Stimulated activated naive CD8-positive, alpha-beta T cell treated with anti-CD3 and anti-CD28 coated beads, Interleukin-15, Interleukin-2, amounts not matched to agents 100 ng/mL and 50 ng/mL, for 24 hours (primary cell): ENCODE results near the gene SRSF3.
"Not testable (repeated sequence)": the region's sequence is repeated elsewhere in the genome, so short reads cannot be mapped to it uniquely, and the experiment has no call there.

ENCODE experiments used
- H3K27ac Mint-ChIP-seq: one replicate; pipeline ENCODE4 v1.8.0; 2021; ENCODE audit warnings: mild to moderate bottlenecking, mixed read lengths
- H3K27me3 Mint-ChIP-seq: one replicate; pipeline ENCODE4 v1.8.0; 2021; ENCODE audit warnings: mixed read lengths
- H3K36me3 Mint-ChIP-seq: one replicate; pipeline ENCODE4 v1.8.0; 2021; ENCODE audit warnings: low read depth, mixed read lengths
- H3K4me1 Mint-ChIP-seq: one replicate; pipeline ENCODE4 v1.8.0; 2021; ENCODE audit warnings: low read depth, mixed read lengths
- H3K4me3 Mint-ChIP-seq: one replicate; pipeline ENCODE4 v1.8.0; 2021; ENCODE audit warnings: mild to moderate bottlenecking, mixed read lengths
- H3K9me3 Mint-ChIP-seq: one replicate; pipeline ENCODE4 v1.8.0; 2021; ENCODE audit warnings: mixed read lengths

The SRSF3 gene

GRCh38 chr6:36636283-36636682, 42.1 kb downstream of the SRSF3 start:
- Mint-ChIP-seq H3K27me3 (no peaks in the 10 kb centered on the region), H3K36me3 (no peaks in the 10 kb centered on the region), H3K9me3 (no peaks in the 10 kb centered on the region), H3K27ac (no peak overlapping the region), H3K4me3 (no peak overlapping the region), H3K4me1 (no peaks in the 10 kb centered on the region)

- no peaks in the 10 kb centered on the region for H3K36me3 Mint-ChIP-seq
- no peak overlapping the region for H3K4me3 Mint-ChIP-seq
- H3K9me3 Mint-ChIP-seq = no peaks in the 10 kb centered on the region
- no peak overlapping the region for H3K27ac Mint-ChIP-seq
- no peaks in the 10 kb centered on the region for H3K27me3 Mint-ChIP-seq
- no peaks in the 10 kb centered on the region for H3K4me1 Mint-ChIP-seq
These were observed 42.7 kb downstream of the SRSF3 start for GRCh38 chr6:36636687-36637418.

GRCh38 chr6:36638579-36638978, 44.4 kb downstream of the SRSF3 start:
- Mint-ChIP-seq H3K36me3 (no peaks in the 10 kb centered on the region), H3K9me3 (no peaks in the 10 kb centered on the region), H3K4me3 (no peak overlapping the region), H3K4me1 (no peaks in the 10 kb centered on the region), H3K27ac (no peak overlapping the region), H3K27me3 (no peaks in the 10 kb centered on the region)

GRCh38 chr6:36639171-36639808, 45.1 kb downstream of the SRSF3 start:
- no peaks in the 10 kb centered on the region for H3K27me3 Mint-ChIP-seq
- H3K27ac Mint-ChIP-seq = no peak overlapping the region
- H3K4me1 Mint-ChIP-seq = no peaks in the 10 kb centered on the region
- no peak overlapping the region for H3K4me3 Mint-ChIP-seq
- H3K9me3 Mint-ChIP-seq = no peaks in the 10 kb centered on the region
- H3K36me3 Mint-ChIP-seq = no peaks in the 10 kb centered on the region

GRCh38 chr6:36641543-36641942, 47.4 kb downstream of the SRSF3 start:
- Mint-ChIP-seq H3K36me3 (no peaks in the 10 kb centered on the region), H3K27me3 (no peaks in the 10 kb centered on the region), H3K4me3 (no peak overlapping the region), H3K27ac (no peak overlapping the region), H3K4me1 (no peaks in the 10 kb centered on the region), H3K9me3 (no peaks in the 10 kb centered on the region)

GRCh38 chr6:36642913-36643817, 49.0 kb downstream of the SRSF3 start:
- no peaks in the 10 kb centered on the region for H3K4me1 Mint-ChIP-seq
- no peak overlapping the region for H3K4me3 Mint-ChIP-seq
- H3K36me3 Mint-ChIP-seq = no peaks in the 10 kb centered on the region
- no peaks in the 10 kb centered on the region for H3K9me3 Mint-ChIP-seq
- H3K27me3 Mint-ChIP-seq = no peaks in the 10 kb centered on the region
- H3K27ac Mint-ChIP-seq = no peak overlapping the region

- H3K27ac Mint-ChIP-seq = no peak overlapping the region
These were observed 49.8 kb downstream of the SRSF3 start for GRCh38 chr6:36643977-36644376.

GRCh38 chr6:36649086-36649485, 54.9 kb downstream of the SRSF3 start:
- peaks cover 4% of the 10 kb centered on the region for H3K27me3 Mint-ChIP-seq
- no peak overlapping the region for H3K4me3 Mint-ChIP-seq
- no peaks in the 10 kb centered on the region for H3K36me3 Mint-ChIP-seq
- no peak overlapping the region for H3K27ac Mint-ChIP-seq
- no peaks in the 10 kb centered on the region for H3K4me1 Mint-ChIP-seq
- no peaks in the 10 kb centered on the region for H3K9me3 Mint-ChIP-seq

More at GRCh38 chr6:36643977-36644376, 49.8 kb downstream of the SRSF3 start:
- H3K27me3 Mint-ChIP-seq = peaks cover 3% of the 10 kb centered on the region
- H3K9me3 Mint-ChIP-seq = no peaks in the 10 kb centered on the region
- no peak overlapping the region for H3K4me3 Mint-ChIP-seq
- H3K4me1 Mint-ChIP-seq = no peaks in the 10 kb centered on the region
- H3K36me3 Mint-ChIP-seq = no peaks in the 10 kb centered on the region

- H3K27ac Mint-ChIP-seq = no peak overlapping the region
- H3K4me3 Mint-ChIP-seq = no peak overlapping the region
- H3K27me3 Mint-ChIP-seq = peaks cover 4% of the 10 kb centered on the region
- H3K4me1 Mint-ChIP-seq = no peaks in the 10 kb centered on the region
- no peaks in the 10 kb centered on the region for H3K36me3 Mint-ChIP-seq
- H3K9me3 Mint-ChIP-seq = no peaks in the 10 kb centered on the region
These were observed 55.7 kb downstream of the SRSF3 start for GRCh38 chr6:36649701-36650484.

- Mint-ChIP-seq H3K27ac (no peak overlapping the region), H3K9me3 (no peaks in the 10 kb centered on the region), H3K27me3 (peaks cover 9% of the 10 kb centered on the region), H3K4me3 (no peak overlapping the region), H3K36me3 (no peaks in the 10 kb centered on the region), H3K4me1 (no peaks in the 10 kb centered on the region)
These were observed 56.8 kb downstream of the SRSF3 start for GRCh38 chr6:36650848-36651478.

GRCh38 chr6:36651659-36652379, 57.7 kb downstream of the SRSF3 start:
- H3K9me3 Mint-ChIP-seq = no peaks in the 10 kb centered on the region
- no peaks in the 10 kb centered on the region for H3K36me3 Mint-ChIP-seq
- no peak overlapping the region for H3K27ac Mint-ChIP-seq
- no peaks in the 10 kb centered on the region for H3K4me1 Mint-ChIP-seq
- no peak overlapping the region for H3K4me3 Mint-ChIP-seq
- peaks cover 14% of the 10 kb centered on the region for H3K27me3 Mint-ChIP-seq

- not testable (repeated sequence) for H3K36me3 Mint-ChIP-seq, H3K27ac Mint-ChIP-seq, H3K4me1 Mint-ChIP-seq, H3K4me3 Mint-ChIP-seq, H3K9me3 Mint-ChIP-seq
- peaks cover 23% of the 10 kb centered on the region for H3K27me3 Mint-ChIP-seq
These were observed 60.3 kb downstream of the SRSF3 start for GRCh38 chr6:36654469-36654868.
